ENCODE results near the gene GALNT2. TPM values are rescaled to one million over a fixed set of nuclear protein-coding genes. Genes with fewer than 3 reads are reported as not detected.

GALNT2 gene
- total and polyA plus RNA-seq, 2 of the 4 experiments (the other 2 are of a cell fraction), result 50.4 to 189 TPM

GRCh38 chr1:230243146-230243545 is 176.1 kb downstream of the GALNT2 start:
- no peak overlapping the region for H3K4me2 ChIP-seq (ENCODE audit: low read depth, low read length)
- POLR2A ChIA-PET (ENCODE audit: unreplicated experiment), result no interaction called here

More at GRCh38 chr1:230243146-230243545, 176.1 kb downstream of the GALNT2 start:
- Histone ChIP-seq H3K79me1 (ENCODE audit: low read depth in 1 of 2, low read length in 2 of 2) (peaks cover 0 to 10% of the 10 kb centered on the region in 2 experiments; a peak in 2 of 4 replicates), H2AK9ac (replicated peaks; ENCODE audit: low read depth, low read length, poor library complexity) (no peak overlapping the region), H2BK15ac (ENCODE audit: low read depth, low read length) (no peak overlapping the region), H3K4me1 (ENCODE audit: control insufficient read depth, insufficient read depth, low read length) (peaks cover 3% of the 10 kb centered on the region; the same call in 1 of the 2 replicates), H2BK20ac (ENCODE audit: low read depth, low read length) (no peak overlapping the region), H3K9me1 (ENCODE audit: insufficient read depth, low read length) (peaks cover 6% of the 10 kb centered on the region; the same call in 1 of the 2 replicates), H4K91ac (ENCODE audit: insufficient read depth, low read depth, low read length) (no peak overlapping the region), H3K14ac (replicated peaks; ENCODE audit: low read depth, low read length) (no peak overlapping the region), H2BK120ac (ENCODE audit: low read depth, low read length) (no peak overlapping the region), H3K4me3 (ENCODE audit: insufficient read depth, low read depth, low read length) (no peak overlapping the region), H3K4ac (ENCODE audit: low read depth, low read length) (no peak overlapping the region), H3K18ac (ENCODE audit: low read depth, low read length) (no peak overlapping the region), H4K20me1 (ENCODE audit: insufficient read depth, low read length) (no peaks in the 10 kb centered on the region; the same call in 1 of the 2 replicates), H3K56ac (ENCODE audit: extremely low read depth, insufficient read depth, low read length) (no peak overlapping the region), H3K9ac (ENCODE audit: low read depth, low read length) (no peak overlapping the region), H3K27me3 (ENCODE audit: control insufficient read depth, insufficient read depth, low read length) (no peaks in the 10 kb centered on the region), H2AFZ (replicated peaks; ENCODE audit: low read length, poor library complexity) (no peak overlapping the region), H3K9me3 (ENCODE audit: control insufficient read depth, insufficient read depth, low read length) (peaks cover 1% of the 10 kb centered on the region; the same call in 1 of the 2 replicates), H3K27ac (ENCODE audit: insufficient read depth, low read length) (no peak overlapping the region), H4K8ac (ENCODE audit: low read depth in 2 of 2, low read length in 2 of 2) (no peak overlapping the region), H2BK5ac (ENCODE audit: low read depth, low read length, poor library complexity, severe bottlenecking) (no peak overlapping the region), H2AK5ac (ENCODE audit: low read depth, low read length) (no peak overlapping the region), H3K36me3 (ENCODE audit: control insufficient read depth, insufficient read depth, low read length) (peaks cover 39% of the 10 kb centered on the region), H3K23ac (ENCODE audit: low read depth, low read length) (no peak overlapping the region), H4K5ac (ENCODE audit: low read depth, low read length) (no peak overlapping the region)
- no peak for TF ChIP-seq CTCF (conservative IDR thresholded peaks at IDR 0.05; ENCODE audit: low read depth, low read length)
- no peak for TF ChIP-seq MAZ (IDR thresholded peaks at IDR 0.05; ENCODE audit: borderline replicate concordance, low read depth, low read length)
- TF ChIP-seq FOS (IDR thresholded peaks at IDR 0.05; ENCODE audit: low read depth, low read length), result no peak
- TF ChIP-seq MAFK (IDR thresholded peaks at IDR 0.05; ENCODE audit: low read depth, low read length), result no peak
- no peak for TF ChIP-seq NFE2L2 (IDR thresholded peaks at IDR 0.05; ENCODE audit: low read depth, low read length)
- TF ChIP-seq RCOR1 (IDR thresholded peaks at IDR 0.05; ENCODE audit: insufficient replicate concordance, low read length), result no peak
- TF ChIP-seq RAD21 (IDR thresholded peaks at IDR 0.05; ENCODE audit: low read length), result no peak
- TF ChIP-seq CEBPB (IDR thresholded peaks at IDR 0.05; ENCODE audit: low read depth, low read length), result no peak
- in situ Hi-C loops (cut with MboI; ENCODE audit: low sequenced_read_pairs) (no loop called here), dilution Hi-C loops (cut with HindIII; ENCODE audit: low sequenced_read_pairs, unreplicated experiment) (no loop called here), intact Hi-C loops (cut with micrococcal nuclease) (no loop called here)
- no peak for DNase-seq
- no TSS peak for BruUV-seq (replicated peaks)
- WGBS, 2 experiments (ENCODE audit: extremely low coverage in 2 of 2, insufficient read length in 1 of 2), result 88% methylated on average over 13 of the region's 17 CpGs; no CpG with 5 or more reads in 1 of the 2 experiments
- CTCF ChIA-PET, result interaction anchor here (1.9 kb wide), 1 partner anchor 27 kb away, joined by 5 read pairs; no protein-coding TSS in a partner anchor
- no peak for ATAC-seq (ENCODE audit: low read depth)

Data from IMR-90 (cell line).